ENCODE results near the gene ZCCHC13.
"Not testable (repeated sequence)": the region's sequence is repeated elsewhere in the genome, so short reads cannot be mapped to it uniquely, and the experiment has no call there.

The ZCCHC13 gene

DNA sequence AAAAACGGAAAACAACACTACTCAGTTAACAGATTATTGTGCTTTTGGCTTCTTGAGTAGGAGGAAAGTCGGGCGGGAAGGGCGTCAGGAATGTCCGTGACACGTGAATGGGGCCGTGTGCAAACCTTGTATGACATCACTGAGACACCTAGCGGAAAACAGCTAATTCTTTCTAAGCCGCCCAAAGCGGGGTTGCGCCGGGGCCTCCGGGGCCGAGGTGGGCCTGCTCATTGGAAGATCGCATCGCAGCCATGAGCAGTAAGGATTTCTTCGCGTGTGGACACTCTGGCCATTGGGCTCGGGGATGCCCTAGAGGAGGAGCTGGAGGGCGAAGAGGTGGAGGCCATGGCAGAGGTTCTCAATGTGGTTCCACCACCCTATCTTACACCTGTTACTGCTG lies at the start of gene ZCCHC13:
Gene ZCCHC13 (plus strand): TSS at position 165 of the 400 bp plus-strand sequence. CDS start 87 bp downstream, at position 252.
- no peak for DNase-seq

DNA sequence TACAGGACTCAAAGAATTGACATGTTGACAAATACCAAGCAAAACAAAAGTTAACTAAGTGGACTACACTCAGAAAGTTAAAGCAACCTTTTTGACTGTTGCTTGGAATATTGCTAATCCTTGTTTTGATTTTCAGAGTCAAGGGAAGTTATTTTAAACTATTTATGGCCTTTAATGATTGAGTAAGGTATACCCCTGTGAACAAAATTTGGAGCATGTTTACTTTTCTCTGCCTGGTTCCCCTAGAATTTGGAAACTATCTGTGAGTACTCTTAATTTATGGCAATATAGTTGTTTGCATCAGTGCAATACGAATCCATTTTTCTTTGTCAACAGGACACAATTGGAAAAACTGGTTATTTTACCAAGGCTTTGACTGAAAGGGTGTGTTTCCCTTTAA lies 45.9 kb upstream of the ZCCHC13 start:
- not testable (repeated sequence) for DNase-seq

DNA sequence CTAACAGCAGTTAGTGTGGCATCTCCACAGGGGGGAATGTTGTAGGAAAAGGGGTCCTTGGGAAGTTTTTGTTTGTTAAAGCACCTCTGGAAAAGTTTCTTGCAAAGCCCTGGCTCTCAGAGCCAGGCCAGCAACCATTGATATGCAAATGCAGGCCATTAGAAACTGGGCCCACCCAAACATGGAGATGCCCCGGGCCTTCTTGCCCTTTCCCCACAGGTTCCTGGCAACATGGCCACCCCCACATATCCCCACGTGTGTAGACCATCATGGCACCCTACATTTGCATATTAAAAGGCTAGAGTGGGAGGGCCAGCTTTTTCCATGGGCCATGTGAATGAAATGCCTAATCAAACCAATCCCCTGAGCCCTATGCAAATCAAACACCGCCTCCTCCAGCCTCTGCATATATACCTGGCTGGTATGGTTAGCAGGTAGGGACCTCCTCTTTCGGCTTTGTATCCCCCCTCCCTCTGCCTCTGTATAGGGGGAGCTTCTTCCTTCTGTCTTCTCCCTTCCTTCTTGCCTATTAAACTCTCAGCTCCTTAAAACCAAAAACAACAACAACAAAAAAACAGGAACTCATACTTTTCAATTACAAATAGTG lies 44.0 kb upstream of the ZCCHC13 start:
- DNase-seq: no peak

DNA sequence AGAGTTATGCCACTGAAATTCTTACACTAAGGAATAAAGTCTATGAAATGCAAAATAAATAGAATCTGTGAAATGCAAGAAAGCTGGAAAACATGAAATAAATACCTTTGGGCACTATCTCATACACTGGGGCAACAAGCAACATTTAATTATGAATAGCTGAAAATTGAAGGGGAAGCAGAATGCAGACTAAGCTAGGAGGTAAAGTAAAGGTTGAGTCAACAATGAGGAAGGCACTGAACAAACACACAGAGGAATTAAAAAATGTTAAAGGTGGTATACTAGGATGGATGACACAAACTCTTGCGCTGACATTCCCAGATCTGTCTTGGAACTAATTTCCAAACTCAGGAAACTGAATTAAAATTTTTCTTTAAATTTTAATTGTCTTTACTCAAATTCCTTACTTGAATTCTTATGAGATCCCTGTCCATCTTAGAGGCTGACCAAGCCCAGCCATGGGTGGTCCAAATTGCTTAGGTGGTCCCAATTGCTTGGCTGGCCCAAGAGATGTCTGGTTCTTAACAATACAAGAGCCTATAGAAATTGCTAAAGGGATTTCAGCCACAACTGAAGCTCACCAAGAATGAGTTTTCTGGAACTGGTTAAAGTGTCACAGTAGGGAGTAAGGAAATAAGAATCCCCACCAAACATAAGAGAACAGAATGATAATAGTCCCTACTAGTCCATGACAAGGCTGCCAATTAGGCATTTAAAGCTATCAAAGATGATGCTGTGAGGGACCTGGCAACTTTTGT lies 41.3 kb upstream of the ZCCHC13 start:
- DNase-seq: no peak

DNA sequence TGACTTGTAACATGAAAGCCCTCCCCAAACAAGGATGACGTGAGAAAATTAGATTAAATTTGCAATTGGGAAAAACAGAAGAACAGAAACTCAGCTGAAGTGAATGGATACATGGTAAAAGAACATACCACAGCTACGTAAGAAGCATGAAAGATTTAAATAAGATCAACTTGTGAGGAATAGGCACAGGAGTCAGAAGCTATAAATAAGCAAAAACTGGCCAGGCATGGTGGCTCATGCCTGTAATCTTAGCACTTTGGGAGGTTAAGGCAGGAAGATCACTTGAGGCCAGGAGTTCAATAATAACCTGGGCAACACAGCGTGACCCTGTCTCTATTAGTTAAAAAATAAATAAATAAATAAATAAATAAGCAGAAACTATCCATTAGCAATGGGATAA lies 33.6 kb upstream of the ZCCHC13 start:
- no peak for DNase-seq

DNA sequence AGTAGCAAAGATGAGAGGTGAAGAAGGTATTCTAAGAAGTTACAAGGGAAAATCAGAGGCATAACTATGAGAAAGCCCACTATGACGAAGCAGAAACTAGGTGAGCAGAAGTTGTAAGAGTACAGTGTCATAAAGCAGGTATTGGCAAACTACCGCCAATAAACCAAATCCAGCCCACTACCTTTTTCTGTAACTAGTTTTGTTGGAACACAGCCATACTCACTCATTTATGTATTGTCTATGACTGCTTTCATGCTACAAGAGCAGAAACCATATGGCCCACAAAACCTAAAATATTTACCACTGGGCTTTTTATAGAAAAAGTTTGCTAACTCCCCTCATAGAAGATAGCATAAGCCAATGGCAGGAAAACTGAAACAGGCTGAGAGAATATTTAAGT lies 31.8 kb upstream of the ZCCHC13 start:
- no peak for DNase-seq

DNA sequence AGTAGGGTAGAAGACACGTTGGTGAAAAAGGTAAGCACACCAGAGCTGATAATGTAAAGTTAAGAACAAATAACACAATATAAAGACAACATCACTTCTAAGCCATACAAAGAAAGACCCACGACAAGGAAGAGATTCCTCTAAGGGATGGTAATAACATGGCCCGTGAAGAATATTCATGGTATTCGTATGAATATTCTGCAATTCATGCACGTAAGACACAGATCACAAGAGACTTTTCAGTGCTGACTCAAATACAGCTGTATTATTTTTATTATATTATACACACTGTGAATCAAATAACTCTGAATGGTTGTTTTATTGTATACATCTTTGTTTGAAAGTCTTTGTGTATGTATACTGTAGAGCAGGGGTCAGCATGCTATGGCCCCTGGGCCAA lies 29.5 kb upstream of the ZCCHC13 start:
- no peak for DNase-seq

DNA sequence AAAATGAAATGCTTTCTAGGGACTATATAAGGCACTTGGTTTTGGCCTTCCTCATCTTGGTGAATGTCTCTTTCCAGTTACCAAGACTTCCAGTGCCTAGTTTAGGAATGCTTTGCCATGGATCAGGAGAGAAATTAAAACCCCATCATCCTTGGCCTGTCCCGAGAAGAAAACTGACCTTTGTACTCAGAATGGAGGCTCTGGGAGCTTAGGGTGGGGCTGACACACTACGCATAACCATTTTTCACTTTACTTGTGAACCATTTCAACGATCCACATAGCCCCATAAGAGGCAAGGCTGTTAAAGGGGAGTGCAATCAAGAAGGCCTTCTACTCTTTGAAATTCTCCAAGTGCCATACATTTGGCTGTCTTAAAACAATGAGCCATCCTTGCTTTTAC lies 26.7 kb upstream of the ZCCHC13 start:
- DNase-seq: no peak

DNA sequence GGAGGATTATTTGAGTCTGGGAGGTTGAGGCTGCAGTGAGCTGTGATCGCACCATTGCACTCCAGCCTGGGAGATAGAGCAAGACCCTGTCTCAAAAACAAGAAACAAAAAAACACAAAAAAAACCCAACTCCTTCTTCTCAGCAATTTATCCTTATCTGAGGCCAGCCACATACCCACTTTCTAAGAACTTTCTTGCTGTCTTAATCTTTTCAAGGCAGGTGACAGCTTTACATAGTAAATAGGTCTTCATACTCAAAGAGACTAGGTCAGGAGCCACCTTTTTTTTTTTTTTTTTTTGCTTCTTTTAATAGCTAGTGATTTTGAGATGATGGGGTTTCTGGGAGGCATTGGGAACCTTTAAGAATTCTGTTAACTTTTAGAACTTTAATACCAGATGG lies 26.1 kb upstream of the ZCCHC13 start:
- no peak for DNase-seq

DNA sequence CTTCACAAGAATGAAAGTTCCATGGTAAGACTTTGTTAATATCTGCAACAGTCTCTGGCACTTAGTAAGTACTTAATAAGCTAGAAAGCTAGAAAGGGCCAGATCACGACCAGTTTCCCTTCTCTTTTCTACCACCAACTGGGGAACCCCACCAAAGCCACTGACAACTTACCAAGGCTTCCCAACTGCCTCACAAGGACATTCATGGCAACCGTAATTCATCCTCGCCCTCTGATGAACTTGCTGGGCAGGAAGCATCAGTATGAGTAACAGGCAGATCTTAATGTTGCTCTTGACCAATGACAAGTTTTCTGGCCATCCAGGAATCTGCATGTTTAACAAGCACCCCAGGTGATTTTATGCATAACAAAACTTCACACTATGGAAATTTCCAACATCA lies 23.2 kb upstream of the ZCCHC13 start:
- no peak for DNase-seq

DNA sequence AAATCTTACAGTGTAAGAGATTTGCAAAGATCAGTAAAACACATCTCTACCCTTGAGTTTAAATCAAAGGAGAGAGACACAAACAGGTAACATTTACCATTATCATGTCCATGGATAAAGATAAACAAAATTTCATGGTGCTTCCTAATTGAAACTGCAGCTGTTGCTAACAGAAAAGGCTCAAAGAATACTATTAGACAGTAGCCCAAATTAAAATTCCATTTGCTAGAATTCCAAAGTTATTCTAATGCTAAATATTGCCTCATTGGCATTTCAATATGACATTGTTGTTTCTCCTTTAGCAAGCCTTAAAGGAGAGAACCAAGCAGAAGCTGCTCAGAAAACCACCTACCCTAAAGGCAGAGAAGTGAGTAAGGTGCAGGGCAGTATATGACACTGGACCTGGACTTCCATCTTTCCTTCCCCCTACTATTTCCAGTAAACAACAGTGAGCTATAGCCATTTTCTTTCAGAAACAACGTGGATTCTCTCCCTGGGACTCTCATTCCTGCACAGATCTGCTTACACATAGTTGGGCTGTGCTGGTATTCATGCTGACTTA lies 19.5 kb upstream of the ZCCHC13 start:
- no peak for DNase-seq

DNA sequence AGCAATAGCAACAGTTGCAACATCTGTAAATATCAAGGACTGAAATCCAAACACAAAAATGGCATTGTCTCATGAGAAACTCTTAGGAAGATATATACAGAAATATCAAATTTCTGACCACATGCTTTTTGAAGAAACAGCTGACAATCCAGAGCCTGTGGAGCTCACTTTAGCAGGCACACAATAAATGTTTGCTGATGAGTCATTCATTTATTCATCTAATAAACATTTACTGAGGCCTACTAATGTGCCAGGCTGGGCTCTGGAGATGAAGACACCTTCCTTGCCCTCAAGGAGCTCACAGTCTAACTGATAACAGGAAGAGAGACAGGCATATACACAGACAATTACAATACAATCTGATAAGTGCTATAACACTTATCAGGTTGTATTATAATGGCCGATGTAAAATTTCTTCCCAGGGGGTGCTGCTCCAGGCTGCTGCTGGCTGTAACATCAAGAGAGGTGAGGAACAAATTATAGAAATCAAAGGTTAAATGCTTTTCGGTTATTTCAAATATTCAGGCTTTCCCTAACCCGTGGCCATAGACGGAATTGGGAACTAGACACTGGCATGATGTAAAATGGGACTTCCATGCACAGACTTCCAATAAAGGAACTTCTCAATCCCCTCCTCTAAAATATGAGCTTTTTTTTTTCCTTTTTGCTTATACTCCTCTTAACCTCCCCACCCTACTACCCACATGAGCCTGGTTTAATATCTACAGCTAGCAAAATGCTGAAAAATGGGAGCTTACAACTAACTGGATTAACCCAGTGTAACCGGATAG lies 16.8 kb upstream of the ZCCHC13 start:
- no peak for DNase-seq

DNA sequence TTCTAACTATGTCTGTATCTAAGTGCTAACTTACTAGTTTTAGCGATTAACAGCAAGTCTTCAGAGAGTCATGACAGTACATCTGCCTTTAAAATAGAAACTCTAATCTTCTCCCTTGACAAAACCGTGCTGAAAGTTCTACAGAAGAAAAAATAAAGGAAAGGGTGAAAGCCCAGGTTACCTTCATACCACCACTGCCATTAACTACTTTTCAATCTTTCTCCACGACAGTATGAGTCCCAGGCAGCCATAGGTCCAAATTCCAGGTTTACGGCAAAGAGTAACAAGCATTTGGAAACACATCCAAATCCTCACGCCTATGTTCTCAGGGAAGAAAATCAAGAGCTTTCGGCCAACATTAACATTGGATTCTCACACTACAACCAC lies 12.4 kb upstream of the ZCCHC13 start:
- no peak for DNase-seq

DNA sequence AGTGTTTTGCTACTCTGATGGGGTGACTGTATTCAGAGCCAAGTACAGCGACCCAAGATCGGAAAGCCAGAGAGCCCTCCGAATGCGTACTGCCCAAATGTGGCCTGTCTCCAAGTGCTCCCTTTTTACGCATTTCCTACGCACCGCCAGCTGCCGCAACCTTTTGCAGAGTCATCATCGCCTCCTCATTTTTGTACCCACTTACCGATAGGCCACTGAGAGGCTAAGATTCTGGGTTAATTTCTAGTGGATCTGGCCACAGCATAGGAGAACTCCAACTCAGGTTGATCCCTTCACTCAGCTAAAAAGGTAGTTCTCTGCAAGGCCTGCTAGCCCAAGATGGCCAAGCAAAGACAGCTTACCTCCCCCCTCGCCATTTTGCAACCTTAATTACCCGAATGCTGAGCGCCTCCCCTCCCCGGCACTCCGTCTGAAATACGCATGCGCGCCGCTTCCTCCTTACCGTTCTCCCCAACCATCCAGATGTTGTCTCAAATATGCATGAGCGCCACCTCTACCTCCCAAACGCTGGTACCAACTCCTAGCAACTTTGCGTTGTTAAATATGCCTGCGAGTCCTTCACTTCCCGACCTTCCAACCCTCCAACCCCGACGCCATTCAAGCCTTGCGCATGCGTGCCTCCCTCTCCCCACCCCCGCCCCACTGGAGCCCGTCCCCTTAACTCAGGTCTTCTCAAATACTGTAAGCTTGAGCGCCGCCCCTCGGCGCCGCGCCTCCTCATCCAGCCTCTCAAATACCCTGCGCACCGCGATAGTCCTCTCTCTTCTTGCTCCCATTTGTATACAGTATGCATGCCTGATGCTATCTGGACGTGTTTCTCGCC lies 11.8 kb upstream of the ZCCHC13 start:
- peak; percentile 68 for DNase-seq

DNA sequence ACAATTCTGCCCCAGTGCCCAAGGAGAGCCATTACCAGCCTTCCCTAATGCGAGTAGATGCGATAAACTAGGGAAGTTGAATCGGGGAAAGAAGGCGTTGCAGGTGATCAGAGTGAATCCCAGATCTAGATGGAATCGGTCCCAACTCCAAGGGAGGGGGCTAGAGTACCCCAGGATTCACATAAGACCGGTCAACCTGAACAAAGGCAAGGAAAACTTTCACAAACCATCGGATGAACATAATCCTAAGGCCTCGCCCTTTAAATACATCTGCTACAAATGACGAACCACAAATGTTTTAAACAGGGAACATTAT lies 11.2 kb upstream of the ZCCHC13 start:
- DNase-seq: no peak

DNA sequence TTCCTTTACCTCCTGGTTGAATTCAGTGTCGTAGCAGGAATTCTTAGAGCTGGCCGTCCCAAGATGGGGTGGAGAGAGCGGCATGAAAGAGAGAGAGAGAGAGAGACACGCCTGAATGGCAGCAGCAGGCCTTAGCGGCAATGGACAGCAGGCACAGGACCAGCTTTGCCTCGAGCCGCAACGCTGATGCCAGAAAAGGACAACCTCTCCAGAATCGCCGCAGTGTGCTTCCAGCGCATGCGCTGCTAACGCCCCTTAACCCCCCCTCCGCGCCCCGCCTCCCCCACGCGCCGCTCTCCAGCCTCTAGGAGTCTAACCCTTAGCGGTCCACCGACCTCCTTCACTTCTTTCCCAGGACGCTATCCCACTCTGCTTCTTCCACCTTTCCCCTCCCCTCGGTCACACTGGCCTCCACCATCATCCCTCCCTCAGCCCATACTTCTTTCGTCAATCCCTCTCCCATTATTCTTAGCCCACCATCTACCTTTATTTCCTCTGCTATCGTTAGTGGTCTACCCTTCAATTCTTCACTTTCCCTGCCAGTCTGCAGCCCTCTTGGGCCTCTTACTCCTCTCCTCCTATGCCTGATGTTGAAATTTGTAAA lies 10.5 kb upstream of the ZCCHC13 start:
- peak; percentile 21 for DNase-seq

DNA sequence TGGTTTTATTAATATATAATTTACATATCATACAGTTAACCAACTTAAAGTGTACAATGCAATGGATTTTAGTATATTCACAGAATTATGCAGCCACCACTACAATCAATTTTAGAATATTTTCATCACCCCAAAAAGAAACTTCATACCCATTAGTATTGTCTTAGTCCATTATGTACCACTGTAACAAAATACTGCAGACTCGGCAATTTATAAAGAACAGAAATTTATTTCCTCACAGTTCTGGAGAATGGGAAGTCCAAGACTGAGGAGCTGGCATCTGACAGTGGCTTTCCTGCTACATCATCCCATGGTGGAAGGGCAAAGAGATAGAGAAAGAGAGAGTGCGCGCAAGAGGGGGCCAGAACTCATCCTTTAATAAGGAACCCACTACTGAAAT lies 8.9 kb upstream of the ZCCHC13 start:
- DNase-seq: no peak

DNA sequence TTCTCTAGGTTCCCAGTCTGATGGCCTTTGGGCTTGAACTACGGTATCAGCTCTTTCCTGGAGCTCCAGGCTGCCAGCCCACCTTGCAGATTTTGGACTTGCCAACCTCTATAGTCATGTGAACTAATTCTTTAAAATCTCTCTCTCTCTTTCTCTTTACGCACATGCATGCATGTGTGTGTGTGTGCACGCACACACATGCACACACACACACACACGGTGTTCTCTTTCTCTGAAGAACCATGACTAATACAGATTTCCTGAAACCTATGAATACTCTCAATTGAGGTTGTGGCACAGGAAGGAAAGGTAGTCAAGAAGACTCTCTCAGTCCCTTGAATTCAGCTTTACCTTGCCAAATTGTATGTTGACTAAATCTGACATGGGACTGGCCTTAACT lies 6.2 kb upstream of the ZCCHC13 start:
- no peak for DNase-seq

DNA sequence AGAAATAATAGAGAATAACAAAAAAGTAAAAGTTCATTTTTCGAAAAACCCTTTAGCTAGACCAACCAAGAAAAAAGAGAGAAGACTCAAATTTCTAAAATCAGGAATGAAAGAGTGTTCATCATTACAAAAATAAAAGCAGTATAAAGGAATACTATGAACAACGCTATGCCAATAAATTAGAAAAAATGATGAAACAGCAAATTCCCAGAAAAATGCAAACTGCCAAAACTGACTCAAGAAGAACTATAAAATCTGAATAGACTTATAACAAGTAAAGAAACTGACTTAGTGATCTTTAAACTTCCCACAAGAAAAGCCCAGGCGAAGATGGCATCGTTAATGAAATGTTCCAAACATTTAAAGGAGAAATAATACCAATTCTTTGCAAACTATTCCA lies 3.1 kb upstream of the ZCCHC13 start:
- DNase-seq: no peak

DNA sequence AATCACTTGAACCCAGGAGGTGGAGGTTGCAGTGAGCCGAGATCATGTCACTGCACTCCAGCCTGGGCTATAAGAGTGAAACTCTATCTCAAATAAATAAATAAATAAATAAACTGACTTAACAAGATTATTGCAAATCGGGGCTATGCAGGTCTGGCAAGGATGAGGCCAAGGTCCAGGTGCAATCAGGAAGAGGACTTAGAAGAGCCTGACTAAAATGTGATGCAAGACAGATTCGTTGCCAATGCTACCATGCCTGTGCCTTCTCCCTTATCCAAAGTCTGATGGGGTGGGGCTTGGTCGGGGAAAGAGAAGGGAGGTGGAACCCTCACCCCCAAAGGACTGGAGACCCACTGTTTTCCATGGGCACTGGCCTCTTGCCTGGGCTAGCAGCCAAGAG lies 14.7 kb downstream of the ZCCHC13 start:
- DNase-seq: no peak

DNA sequence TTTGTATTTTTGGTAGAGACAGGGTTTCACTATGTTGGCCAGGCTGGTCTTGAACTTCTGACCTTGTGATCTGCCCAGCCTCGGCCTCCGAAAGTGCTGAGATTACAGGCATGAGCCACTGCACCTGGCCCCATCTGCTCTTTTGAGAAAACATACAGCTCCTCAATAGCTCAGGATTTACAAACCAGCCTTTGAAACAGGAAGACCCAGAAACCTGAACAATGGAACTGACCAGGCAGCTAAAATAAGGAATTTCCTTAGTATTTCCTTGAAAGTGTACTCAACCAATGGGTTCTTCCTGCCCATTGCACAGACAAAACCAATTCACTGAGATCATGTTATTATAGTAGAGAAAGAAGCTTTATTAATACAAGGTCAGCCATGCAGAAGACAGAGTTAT lies 15.3 kb downstream of the ZCCHC13 start:
- DNase-seq: not testable (repeated sequence)

DNA sequence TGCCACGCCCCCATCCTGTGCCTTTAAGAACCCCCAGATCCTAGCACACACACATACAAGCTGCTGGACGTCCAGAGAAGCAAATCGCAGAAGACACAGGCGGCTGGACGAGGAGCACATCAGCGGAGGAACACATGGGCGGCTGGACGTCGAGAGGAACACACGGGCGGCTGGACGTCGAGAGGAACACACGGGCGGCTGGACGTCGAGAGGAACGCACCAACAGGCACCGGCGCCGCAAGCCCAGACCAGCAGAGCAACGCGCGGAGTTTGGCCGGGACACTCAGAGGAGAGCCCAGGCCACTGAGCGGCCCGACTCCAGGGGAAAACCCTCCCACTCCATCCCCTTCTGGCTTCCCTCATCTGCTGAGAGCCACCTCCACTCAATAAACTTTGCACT lies 17.2 kb downstream of the ZCCHC13 start:
- no peak for DNase-seq

DNA sequence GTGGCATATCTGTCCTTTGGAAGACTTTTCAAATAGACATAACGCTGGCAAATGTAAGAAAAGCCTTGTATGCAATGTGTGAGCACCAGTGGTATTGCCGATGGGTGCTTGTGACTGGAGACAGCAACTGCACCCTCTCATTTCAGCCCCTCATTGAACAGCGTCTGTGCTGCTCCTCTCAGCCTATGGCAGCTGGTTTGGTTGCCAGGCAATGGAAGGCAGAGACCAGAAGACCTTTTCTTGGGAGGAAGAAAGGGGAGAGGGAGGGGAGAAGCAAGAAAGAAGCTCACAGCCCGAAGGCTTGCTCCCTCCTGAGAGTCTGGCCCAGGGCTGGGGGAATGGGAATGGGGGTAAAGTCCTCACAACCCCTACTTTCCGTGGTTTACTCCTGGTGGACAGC lies 20.2 kb downstream of the ZCCHC13 start:
- peak; percentile 8 for DNase-seq

Data from NCI-H1436 treated with DMSO at 0.1 percent for 48 hours (cell line).